HG03196 (cell line): ENCODE results near the gene LARP4B.

Experiments used
- ATAC-seq: cut with Tn5 transposase; IDR thresholded peaks from one replicate; pipeline ENCODE4 v1.9.1; 2021; ENCODE audit not compliant: unreplicated experiment

LARP4B gene

DNA sequence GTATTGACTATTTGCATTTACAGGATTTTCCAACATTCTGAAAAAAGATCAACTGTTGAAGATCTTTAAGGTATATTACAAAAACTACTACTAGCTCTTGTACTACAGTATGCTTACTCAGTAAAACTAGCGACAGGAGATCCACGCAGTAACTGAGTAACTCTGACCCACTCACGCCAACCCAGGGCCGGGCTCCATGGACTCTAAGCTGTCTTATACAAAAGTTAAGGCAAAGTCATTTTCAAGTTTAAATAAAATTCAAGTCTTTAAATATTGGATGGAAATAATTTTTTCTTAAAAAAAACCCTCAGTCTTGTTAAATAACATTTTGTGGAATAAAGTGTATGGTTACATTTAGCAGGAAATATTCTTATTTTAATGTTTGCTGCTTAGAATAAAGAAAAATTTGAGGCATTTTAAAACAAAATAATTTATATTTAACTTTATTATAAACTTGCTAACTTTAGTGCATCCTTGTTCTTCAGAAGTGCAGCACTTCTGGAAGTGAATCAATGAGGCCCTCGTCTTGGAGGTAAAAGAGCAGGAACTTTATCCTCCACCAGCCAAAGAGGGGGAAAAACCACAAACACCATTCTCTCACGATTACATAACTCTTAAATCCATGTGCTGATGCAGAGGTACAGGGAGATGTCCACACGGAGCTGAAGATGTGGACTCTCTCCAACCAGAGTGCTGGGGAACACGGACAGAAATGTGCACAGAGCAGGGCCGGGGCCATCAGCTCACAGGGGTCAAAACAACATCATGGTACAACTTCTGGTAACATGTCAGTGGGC lies 119.9 kb downstream of the LARP4B start:
- ATAC-seq = no peak

DNA sequence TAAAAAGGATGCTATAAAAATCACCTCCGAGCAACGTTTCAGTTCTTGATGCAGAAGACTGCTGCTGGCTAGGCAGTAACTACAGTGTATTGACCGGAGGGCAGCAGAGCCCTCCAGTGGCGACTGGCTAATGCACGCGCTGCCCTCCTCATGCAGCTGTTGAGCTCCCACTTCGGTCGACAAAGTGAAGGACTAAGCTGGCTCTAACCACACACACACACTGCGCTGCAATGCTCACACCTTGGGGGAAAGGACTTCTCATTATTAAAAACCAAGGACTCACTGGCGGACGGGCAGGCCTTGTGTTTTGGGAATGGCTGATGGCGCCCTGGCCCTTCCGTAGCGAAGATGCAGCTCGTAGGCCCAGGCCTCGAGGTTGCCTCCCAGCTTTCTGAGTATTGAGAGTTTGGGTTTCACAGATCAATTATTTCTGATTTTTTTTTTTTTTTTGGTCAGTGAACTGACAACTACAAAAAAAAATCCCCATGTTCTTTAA lies 121.1 kb downstream of the LARP4B start:
- ATAC-seq = no peak

DNA sequence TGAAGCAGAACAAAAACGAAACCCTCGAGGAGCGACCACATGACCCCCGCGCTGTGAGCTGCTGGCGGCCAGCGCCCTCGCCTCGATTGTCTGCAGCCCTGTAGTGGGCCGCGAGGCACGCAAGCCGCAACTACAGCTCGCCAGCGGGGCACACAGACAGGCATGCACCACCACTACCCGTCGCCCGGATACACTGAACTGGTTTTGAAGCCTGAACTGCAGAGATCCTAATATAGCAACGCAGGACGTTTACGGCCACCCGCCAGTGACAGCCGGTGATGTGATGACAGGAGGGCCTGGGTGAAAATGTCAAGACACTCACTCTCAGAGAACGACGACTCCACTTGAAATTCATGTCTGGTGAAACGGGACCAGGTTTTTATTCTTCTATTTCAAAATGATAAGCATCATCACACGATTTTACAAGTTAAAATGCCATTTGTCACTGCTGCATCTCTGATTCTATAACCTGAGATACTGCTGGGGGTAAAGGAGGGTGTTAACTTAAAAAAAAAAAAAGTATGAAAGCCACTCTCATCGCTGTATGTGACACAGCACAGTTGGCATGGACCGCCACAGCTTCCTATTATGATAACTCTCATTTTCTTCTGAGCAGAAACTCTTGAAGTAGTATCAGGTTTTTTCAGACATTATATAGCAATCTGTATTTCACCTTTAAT lies 121.7 kb downstream of the LARP4B start:
- no peak for ATAC-seq

DNA sequence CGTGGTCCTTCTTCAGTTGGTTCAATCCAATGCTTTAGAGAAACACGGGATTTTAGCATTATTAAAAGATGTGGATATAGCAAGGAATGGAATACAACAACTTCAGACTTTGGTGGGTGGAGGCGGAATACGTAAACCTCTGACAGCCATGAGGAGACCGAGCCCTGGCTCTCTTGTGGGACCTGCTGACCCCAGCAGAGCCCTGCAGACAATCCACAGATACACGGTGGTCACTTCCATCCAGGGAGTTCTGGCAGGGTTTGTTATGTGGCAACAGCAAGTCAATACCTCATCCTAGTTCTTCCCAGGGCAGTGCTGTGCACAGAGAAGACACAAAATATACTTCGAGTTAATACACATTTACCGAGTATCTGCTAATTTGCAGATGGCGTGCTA lies 123.5 kb downstream of the LARP4B start:
- no peak for ATAC-seq

DNA sequence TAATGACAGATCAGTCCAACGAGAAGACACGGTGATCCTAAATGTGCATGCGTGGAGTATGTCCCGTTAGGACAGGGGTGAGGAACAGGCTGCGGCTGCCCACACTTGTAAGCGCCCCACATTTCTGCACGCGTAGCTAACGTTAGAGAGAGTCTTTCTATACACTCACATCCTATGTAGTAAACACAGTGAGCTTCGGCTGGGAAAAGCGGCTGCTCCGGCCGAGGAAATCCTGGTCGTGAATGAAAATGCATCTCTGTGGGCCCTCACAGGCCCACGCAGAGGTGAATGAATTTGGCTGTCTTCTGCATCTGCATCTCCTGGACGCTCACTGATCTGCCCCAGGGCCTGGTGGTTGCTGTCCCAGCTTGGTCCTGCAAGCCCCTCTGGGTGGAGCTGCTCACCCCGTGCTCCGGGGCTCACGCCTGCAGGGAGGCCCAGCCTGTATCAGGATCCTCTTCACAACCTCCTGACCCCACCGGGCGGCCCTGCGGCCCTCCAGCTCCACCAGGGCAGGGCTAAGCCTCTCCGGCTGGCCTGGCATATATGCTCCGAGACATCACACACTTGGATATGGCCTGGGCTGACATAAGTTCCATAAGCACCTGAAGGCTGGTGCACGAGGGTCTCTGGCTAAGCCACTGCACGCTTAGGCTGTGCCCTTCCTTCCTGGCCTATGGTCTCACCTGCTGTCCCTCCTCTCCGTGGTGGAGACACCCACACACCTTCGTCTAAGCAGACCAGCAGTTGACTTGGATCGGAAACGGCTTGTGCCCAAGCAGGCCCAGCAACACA lies 124.1 kb downstream of the LARP4B start:
- ATAC-seq = no peak

DNA sequence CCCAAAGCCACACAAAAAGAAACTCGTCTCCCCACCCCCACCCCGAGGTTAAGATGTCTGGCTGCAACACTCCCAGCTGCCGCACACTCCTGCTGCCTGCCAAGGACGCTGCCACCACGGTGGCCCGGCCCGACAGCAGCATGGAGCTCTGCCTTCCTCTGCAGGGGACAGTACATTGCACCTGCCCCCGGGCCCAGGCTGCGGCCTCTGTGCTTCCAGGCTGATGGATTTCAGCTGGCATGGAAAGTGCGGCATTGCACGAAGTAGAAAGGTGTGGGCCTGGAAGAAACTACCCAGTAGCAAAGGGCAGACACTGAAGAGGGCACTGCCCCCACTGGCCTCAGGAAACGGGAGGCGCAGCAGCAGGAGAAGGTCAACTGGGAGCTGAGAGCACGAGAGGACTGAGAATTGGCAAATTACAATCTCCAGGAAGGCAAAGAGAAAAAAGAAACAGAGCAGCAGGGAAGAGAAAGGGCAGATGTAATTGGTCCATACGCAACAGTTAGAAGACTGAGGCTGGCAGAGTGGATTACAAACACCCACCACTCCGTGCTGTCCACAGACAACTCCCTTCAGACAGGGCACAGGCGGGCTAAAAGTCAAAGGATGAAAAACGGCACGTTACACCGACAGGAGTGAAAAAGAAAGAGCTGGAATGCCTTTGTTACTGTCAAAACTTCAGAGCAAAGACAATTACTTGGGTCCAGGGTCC lies 124.9 kb downstream of the LARP4B start:
- ATAC-seq = no peak

DNA sequence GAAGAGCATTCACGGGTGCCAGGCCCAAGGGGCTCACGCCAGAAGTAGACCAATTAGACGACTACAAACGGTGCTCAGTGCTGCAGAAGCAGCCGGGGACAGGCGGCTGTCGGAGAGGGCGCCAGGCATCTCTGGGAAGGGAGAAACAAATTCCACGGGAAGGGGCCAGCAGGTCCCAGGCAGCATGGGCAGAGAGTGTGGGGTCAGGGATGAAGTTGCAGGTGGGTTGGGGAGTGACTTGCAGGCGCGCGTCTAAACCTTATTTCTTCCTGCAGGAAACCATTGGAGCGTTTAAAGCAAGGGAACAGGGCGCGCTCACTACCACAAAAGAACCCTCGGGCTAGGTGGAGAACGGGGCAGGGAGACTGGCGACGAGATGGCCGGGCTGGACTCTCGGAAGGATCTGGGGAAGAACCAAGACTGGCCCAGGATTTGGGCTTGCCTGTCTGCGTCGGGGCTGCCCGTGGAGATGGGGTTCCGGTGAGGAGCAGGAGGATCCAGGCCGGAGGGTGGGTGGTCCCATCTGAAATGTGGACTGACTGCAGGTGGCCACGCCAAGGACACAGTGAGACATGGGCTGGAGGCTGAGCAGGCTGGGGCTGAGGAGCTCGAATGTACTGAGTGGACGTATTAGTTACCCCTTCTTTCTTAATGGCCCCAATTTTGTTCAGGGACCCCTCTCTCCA lies 125.7 kb downstream of the LARP4B start:
- ATAC-seq = no peak

DNA sequence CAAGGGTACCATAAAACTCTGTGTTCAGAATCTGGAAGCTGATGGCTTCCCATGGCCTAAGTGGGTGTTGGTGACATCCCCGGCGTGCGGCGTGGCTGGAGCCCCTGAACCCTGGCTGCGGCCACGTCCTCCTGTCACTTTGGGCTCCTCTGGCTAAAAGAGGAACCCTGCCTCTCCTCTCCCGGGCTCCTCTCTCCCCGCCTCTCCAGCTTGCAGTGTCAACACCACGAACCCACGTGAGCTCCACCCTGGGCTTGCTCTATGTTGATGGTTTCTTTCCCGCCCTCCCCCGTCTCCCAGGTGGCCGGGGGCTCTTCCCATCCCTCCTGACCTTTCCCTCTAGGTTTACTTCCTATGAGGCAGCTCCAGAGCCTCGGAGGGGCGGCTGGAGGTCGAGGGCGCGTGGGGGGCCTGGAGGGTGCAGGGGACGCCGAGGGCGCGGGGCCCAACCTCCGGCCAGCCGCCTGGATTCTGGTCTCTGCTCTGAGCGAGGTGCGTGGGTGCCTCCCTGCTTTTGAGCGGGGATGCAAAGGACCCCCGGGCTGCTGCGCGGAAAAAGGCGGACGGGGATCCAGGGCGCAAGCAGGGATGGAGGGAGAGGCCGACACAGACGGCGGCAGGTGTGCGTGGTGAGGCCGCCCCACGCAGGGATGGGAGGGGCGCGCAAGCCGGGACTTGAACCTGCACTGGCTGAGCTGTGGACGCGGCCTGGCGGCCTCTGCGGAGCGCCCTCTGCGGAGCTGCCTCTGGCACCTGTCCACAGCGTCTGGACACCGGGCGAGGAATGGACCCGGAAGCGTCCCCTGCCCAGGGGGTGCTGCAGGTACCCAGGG lies 126.5 kb downstream of the LARP4B start:
- ATAC-seq = no peak

DNA sequence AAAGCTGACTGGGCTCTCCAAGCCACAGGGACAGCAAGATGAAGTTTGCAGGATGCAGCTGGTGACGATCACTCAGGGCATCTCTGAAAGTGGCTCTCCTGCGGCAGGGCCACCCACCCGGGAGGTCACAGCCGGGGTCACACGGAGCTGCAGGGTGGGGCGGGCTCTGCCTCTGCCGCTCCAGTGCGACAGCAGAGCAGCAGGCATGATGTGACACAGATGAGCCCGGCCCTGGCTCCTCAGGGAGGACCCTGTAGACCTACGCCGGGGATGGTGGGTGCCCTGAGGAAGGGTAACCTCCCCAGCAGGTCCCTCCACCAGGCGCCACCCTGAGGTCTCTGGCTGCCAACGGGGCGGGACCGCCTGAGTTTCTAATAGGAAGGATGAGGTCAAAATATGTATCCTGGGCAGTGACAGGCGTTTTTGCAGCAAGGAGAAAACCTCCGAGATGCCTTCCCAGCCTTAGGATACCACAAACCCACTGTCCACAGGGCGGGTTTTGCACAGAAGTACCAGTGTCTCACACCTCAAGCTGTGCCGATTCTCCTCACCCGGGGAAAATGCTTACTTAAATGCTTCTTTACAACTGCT lies 127.2 kb downstream of the LARP4B start:
- ATAC-seq = no peak

DNA sequence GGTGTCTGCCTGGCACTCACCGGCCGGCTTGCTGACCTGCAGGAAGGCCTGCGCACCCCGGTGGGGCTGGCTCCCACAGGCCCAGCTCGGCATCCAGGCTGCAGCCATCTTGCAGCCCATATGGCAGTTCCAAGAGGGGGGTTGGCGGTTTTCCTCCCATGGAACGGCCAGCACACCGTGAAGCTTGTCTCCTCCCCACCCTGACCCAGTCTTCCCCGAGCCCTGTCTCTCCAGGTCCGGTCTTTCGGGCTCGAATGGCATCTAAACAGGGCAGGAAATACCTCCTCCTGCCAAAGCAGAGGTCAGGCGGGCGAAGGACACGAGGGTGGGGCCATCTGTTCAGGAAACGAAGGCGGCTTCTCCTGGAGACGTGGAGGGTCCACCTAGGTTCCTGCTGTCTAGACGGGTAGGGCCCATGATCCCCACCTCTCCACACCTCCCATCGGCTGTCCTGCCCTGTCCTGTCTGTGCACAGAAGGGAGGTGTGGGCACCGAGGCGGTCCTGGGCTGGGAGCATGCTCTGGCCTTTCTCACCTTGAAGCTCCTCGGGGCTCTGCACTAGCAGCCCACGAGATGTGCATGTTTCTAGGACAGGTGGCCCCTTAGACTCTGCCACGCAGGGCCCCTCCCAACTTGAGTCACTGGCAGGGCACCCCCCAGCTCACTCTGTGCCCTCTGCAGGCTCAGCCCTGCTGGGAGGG lies 128.3 kb downstream of the LARP4B start:
- ATAC-seq = no peak

DNA sequence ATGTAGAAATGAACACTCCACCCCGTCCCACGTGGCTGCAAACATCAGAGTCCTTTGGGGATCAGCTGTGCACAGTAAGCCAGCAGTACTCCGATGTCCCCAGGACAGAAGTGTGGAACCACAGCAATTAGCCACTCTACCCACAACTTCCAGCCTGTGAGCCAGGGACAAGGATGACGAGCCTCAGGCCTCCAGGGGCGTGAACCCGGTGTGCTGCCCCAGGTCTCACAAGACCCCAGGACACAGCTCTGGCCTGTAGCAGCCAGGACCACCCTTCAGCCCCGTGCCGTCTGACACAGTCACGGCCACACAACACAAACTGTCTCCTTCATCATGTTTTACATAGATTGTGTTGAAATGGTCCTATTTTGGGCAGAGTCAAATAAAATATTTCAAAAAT lies 129.0 kb downstream of the LARP4B start:
- no peak for ATAC-seq

DNA sequence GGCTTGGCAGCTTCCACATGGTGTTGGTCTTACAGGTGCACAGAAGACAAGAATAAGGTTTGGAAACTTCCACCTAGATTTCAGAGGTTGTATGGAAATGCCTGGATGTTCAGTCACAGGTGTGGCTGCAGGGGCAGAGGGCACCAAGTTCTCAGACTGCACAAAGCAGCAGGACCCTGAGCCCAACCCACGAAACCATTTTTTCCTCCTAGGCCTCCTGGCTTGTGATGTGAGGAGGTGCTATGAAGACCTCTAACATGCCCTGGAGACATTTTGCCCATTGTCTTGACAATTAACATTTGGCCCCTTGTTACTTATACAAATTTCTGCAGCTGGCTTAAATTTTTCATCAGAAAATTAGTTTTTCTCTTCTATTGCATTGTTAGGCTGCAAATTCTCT lies 134.3 kb downstream of the LARP4B start:
- ATAC-seq = no peak

DNA sequence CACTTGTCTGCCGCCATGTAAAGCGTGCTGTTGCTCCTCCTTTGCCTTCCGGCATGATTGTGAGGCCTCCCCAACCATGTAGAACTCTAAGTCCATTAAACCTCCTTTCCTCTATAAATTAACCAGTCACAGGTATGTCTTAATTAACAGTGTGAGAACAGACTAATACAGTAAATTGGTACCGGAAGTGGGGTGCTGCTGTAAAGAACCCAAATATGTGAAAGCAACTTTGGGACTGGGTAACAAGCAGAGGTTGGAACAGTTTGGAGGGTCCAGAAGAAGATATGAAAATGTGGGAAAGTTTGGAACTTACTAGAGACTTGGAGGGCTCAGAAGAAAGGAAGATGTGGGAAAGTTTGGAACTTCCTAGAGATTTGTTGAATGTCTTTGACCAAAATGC lies 135.3 kb downstream of the LARP4B start:
- ATAC-seq = no peak

DNA sequence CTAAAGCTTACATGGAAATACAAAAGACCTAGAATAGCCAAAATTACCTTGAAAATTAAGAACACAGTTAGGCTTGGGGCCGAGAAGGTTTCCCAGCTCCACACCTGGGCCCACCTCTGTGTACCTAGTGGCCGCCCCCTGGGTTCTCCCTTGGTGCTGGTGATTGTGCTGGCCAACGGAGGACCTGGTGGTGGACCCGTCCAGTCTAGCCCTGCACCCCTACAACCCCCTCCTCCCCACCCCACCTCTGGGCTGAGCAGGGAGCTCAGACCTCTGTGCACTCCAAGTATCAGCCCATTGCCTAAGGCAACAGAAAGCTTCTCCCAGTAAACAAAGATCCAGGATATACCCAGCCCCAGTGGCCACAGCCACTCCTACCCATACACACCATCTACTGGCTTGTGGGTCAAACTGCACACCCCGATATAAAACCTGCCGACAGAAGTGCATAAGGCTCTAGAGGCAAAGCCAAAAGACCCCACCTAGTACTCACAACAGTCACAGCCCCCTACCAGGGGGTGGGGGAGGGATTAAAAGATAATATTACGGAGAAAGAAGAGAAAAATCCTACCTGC lies 137.0 kb downstream of the LARP4B start:
- ATAC-seq = no peak

DNA sequence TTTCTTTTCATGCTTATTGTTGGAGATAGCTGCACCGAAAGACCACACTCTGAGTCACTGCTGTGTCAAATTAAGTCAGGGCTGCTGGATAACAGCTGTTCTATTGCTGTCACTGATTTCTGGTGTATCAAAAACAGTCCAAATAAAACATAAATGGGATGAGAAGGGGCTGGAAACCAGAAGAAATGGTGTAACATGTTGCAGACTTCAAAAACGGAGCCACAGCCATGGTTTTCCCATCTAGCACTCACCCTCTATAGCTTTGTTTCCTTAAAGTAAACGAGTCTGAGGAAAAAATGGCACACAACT lies 138.8 kb downstream of the LARP4B start:
- no peak for ATAC-seq

DNA sequence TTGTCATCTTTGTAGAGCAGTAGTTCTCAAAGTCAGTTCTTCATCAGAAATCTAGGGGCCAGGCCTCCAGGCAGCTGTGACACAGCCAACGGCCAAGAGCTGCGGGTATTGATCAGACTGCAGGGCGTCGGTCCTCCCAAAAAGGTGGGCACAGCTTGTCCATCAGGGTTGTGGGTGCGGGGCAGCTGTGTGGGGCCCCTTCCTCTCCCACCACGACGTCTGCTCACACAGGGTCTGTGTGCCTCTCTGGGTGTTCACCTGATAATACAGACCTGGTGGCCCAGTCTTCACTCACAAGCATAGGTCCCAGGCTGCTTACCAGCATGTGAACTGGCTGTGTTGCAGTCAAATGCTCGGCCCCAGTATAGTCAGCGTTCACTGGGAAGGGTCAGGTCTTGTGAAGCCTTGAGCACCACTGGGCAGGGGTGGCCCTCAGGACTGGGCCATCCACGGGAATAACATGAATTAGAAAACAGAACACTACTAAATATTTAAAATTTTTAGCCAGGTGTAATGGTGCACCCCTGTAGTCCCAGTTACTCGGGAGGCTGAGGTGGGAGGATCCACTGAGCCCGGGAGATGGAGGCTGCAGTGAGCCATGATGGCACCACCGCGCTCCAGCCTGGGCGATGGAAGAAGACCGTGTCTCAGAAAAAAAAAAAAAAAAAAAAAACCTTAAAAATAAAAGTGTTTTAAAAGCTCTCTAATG lies 139.3 kb downstream of the LARP4B start:
- ATAC-seq = no peak

DNA sequence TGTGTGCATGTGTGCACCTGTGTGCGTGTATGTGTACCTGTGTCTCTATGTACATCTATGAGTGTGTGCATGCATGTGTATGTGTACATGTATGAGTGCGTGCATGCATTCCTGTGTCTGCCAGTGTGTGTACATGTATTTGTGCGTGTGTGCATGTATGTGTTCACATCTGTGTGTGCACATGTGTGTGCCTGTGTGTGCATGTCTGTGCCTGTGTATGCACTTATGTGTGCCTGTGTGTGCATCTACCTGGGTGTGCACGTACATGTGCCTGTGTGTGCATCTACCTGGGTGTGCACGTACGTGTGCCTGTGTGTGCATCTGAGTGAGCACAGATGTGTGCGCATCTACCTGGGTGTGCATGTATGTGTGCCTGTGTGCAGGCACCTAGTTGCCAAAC lies 139.9 kb downstream of the LARP4B start:
- no peak for ATAC-seq
